PC-9 (cell line): ENCODE results near the gene SGTA.

Source experiments
- CTCF ChIP-seq: fragments of 200-600 bp; sonication (generic); conservative IDR thresholded peaks from 2 replicates; pipeline ENCODE4 v1.6.1; 2017; ENCODE audit warnings: mixed run types, antibody characterized with exemption, mild to moderate bottlenecking, moderate library complexity
- EZH2 ChIP-seq: fragments of 200-600 bp; sonication (generic); IDR thresholded peaks from 2 replicates; pipeline ENCODE4 v1.8.0; 2017; ENCODE audit warnings: antibody characterized with exemption, low read depth

- no peak for TF ChIP-seq CTCF
- TF ChIP-seq EZH2, result no peak
Measured at GRCh38 chr19:2734589-2735288, 48.3 kb downstream of the SGTA start.
